Fibroblast of upper back skin (primary cell): ENCODE data around the gene NDFIP1.
A peak's percentile ranks its signal among the peaks of the same experiment; 100 is the strongest.
"Not testable (repeated sequence)": the region's sequence is repeated elsewhere in the genome, so short reads cannot be mapped to it uniquely, and the experiment has no call there.

ENCODE experiments used
- DNase-seq: peaks from one replicate; pipeline ENCODE4 v3.0.0-alpha.2; 2013

The NDFIP1 gene

DNA sequence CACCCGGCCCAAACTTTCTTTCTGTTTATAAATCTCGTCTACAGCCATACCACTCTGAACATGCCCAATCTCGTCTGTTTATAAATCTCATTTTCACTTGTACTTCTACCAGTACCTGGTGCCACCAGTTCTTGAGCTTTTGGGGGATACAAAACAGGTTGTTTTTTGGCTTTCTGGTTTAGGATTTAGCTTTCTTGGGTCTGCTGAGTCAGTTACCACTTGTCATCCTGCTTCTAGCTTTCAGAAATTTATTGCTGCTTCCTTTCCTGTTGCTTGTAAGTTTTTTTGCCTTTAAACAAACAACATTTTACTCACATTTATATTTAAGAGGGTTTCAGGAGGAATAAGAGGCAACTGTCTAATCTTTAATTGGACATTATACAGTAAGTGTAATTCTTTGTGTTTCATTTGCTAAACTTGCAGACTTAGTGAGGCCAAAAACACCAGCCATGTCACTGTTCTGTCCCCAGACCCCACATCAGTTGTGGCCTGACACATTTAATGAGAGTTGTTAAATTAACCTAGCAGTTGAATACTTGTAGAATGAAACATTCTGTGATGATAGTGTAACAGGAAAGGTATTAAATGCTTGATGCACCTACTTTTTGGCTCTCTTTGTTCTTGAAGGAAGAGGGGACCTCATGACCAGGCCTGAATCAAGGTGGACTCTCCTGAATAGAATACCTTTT lies 11.8 kb downstream of the NDFIP1 start:
- no peak for DNase-seq

DNA sequence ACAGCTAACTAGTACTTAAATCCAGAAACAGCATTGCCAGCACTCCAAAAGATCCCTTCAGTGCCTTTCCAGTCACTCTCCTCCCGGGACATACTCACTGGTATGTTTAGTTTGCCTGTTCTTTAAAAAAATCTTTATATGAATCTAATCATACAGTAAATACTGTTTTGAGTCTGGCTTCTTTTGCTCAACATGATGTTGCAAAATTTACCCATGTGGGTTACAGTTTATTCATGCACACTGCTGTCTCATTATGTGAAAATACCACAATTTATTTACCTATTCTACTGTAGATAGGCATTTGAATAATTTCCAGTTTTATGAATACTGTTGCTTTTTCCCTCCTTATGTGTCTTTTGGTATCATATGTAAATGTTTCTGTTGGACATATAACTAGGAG lies 13.5 kb downstream of the NDFIP1 start:
- no peak for DNase-seq

DNA sequence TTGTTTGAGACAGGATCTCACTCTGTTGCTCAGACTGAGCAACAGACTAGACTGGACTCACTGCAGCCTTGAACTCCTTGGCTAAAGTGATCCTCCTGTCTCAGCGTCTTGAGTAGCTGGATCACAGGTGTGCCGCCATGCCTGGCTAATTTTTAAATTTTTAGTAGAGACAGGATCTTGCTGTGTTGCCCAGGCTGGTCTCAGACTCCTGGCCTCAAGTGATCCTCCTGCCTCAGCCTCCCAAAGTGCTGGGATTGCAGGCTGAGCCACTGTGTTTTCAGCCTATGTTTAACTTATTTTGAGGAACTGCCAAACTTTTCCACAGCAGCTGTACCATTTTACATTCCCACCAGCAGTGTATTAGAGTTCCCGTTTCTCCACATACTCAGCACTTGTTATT lies 16.8 kb downstream of the NDFIP1 start:
- no peak for DNase-seq

DNA sequence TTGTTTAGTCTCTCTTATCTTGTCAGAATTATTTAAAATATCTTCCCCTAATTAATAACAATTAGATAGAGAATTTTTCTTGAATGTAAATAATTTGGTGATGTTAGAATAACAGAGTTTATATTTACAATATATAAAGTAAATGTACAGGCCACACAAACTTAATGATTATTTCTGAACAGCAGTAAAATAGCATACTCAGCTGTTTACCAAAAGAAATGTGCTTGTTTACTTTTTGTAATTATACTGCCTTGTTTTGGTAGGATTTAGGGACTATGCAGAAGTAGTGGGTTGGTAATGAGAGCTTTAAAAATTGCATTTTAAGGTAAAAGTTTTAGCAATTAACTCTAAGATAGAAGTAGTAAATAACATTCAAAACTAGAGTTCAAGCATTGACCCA lies 17.4 kb downstream of the NDFIP1 start:
- no peak for DNase-seq

DNA sequence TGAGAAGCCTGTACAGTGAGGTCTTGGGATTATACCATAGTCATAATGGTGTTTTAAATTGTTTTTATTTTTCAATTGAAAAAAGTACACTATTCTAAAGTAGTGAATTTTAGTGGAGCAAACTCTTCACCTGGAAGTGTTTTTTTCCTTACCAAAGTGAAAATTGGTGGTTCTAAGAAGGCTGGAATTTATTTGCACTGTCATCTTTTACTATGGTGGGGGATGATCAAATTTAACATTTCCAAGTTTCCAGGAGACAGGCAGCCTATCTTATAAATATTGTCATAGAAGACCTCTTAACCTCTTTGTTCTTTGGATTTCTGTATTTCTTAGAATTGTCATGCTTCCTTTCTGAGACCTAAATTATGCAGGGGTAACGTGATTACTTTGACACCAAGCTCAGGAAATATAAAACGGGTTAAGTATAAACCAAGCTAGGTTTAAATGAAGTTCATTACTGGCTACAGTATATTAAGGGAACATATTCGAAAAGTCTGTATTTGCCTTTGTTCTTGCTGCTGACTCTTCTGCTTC lies 20.2 kb downstream of the NDFIP1 start:
- DNase-seq: no peak

DNA sequence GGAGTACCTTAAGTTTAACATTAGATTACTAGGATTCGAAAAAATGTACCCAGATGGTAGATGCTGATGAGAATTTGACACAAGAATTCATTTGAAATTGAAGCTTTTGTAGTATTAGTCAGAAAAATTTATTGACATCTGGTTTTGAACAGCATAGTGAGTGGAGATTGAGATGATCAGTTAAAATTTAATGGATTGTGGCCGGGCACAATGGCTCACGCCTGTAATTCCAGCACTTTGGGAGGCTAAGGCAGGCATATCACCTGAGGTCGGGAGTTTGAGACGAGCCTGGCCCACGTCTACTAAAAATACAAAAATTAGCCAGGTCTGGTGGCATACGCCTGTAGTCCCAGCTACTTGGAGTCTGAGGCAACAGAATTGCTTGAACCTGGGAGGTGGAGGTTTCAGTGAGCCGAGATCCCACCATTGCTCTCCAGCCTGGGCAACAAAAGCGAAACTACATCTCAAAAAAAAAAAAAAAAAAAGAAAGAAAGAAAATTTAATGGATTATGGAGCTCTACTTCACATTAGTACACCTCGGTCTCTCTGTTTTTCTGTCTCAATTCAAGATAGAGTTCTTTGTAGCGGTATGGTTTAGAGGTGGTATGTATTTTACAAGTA lies 21.0 kb downstream of the NDFIP1 start:
- no peak for DNase-seq

DNA sequence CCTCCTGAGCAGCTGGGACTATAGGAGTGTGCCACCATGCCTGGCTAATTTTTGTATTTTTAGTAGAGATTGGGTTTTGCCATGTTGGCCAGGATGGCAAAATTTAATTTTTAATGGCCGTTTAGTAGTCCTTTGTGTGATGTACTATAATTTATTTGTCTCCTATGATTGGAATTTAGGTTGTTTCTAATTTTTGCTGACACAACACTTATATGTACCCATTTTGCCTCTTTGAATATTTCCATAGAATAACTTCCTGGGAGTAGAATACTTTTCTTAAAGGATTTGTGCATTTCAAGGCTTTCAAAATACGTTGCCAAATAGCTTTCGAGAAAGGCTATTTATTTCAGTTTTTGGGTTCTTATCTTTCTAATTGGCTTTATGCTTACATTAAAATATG lies 22.8 kb downstream of the NDFIP1 start:
- no peak for DNase-seq

DNA sequence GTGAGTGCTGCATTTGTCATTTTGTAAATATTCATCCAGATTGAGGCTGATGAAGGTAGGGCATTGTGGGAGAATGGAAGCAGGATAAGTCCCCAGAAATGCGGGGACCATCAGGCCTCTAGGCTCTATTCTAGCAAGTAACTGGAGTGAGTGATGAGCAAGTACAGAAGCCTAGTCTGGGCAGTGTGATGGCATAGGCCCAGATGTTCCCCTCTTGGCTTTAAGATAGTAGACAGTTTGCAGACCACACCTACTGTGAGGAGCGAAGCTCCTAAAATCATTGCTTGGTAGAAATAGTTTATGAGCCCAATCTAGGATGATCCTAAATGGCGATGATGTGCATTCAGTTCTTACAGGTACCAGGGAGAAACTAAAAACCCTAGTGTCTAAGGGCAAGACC lies 24.3 kb downstream of the NDFIP1 start:
- no peak for DNase-seq

DNA sequence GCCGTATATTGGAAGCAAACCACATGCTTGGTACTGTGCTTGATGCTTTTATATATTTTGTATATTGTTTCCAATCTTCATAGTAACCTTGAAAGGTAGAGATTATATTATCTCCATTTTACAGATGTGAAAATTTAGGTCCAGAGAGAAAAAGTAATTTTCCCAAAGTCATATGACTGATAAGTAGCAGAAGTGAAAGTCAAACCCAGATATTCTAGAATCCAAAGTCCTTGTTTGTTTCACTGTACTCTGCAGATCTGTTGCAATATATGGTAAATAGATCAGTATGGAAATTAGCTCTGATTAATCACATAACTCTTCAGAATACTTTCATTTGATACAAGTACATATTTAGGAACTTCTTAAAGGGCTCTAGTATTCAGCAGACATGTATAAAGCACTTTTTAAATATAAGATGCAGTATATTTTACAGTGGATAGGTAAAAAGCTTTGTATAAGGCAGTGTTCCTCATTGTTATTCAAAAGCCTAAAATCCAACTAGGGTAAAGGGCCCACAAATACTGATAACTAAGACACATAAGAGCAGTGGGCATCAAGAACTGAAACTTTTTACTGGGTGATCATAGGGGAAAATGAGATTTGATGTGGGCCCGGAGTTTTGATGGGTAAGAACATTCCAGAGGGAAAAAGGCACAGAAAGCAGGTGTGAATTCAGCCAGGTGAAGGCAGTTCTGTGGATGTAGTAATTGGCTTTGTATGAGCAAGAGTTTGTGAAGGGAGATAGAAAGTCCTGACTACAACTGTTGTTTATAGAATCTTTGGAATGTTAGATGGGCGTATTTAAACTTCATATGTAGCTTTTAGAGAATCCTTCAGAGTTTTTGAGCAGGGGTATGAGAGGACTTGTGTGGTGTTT lies 25.0 kb downstream of the NDFIP1 start:
- no peak for DNase-seq

DNA sequence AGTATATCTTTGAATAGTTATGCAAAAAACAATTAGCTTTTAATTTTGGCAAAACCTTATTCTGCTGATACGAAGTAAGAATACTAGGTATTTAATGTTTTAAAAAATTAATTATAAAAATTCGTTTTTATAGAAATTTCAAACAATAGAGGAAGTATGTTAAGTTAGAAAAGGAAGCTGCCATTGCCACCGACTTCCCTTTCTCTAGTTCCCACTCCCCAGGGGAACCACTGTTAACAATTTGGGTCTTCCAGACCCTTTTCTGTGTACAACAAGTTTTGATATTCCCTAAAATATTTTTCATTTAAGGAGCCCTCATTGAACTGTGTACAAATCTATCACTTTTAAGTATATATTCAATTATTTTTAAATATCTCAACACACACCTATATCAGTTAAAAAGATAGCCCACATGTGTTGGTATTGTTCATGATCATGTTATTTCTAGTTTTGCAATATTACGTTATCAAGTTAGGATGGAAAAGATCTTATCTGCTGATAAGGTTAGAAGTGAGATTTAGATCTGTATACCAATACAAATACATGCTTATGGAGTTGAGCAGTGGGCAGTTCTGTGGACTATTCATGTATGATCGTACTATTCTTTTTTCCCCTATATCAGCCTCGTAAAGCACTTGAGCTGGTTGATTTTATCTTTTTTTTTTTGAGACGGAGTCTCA lies 25.9 kb downstream of the NDFIP1 start:
- no peak for DNase-seq

DNA sequence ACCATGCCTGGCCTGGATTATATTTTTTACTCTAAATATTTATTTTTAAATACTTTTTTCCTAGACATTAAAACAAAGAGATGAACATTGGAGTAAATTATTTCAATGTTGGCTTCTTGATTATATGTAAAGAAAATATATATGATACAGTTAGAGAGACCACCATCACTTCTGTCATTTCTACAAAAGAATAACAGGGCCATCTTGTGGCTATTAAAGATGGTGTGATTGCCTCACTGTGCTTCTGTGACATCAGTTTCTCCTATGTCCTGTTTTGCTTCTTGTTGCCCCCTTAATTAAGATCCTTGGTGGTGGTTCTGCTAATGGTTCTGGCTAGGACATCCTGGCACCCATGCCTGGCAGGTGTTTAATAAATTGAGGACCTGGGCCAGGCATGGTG lies 32.9 kb downstream of the NDFIP1 start:
- DNase-seq: no peak

DNA sequence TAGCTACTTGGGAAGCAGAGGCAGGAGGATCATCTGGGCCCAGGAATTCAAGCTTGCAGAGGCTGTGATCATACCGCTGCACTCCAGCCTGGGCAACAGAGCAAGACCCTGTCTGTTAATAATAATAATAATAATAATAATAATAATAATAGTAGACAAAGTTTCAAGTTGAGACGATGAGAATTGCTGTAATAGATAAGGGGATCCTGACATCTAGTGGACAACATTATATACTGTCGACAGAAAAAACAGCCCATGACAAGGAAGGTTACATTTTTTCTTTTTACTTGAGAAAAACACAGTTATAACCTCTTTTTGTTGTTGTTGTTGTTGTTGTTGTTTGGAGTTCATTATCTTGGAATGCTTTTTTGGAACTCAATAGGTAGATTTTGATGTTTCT lies 35.3 kb downstream of the NDFIP1 start:
- peak; percentile 41 for DNase-seq

DNA sequence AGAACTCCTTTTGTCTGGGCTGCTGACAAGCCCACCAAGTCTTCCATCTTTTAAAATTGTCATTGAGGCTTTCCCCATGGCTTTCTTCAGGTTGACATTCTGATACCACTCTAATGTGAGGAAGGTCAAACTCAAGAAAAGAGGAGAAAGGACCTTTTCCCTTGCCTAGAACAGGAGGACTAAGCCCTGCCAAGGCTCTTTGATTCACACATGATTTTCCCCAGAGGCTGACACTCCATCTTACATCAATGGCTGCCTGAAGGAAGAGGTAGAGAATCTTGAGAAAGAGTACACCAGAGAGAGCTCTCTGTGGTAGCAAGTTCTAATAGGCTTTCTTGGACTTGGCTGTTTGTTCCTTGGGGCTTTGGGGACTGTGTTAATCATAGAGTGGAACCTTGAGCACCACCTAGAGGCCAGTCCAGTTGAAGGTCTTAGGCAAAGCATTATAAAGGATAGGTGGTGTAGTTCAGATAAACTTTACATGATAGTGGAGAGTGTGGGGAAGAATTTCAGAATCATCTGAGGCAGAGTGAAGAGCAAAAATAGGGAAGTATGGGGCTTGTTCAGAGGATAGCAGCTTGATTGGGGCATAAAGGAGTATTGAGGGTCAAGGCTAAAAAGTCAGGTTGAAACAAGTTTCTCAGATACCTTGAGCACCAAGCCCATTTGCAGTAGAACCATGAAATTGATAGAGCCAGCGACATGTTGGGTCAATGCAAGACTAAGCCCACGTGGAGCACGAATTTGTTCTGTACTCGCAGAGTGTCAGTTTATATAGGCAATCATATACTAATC lies 36.7 kb downstream of the NDFIP1 start:
- peak; percentile 59 for DNase-seq

DNA sequence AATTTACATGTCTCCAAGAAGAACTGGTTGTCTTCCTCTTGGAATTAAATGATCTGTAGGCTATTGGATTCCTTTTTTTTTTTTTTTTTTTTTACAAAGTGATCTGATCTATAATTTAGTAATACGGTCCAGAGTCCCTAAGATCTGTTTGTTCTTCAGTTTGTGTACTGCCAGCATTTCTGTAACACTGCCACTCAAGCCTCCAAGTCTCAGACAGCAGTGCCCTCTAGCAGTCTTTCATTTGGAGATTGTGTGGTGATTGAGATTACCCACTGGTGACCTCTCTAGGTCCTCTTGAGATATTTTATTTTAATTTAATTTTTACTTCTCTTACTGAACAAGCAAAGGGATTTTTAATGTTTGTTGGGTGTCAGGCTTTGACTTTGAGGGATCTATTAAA lies 40.8 kb downstream of the NDFIP1 start:
- DNase-seq: no peak

DNA sequence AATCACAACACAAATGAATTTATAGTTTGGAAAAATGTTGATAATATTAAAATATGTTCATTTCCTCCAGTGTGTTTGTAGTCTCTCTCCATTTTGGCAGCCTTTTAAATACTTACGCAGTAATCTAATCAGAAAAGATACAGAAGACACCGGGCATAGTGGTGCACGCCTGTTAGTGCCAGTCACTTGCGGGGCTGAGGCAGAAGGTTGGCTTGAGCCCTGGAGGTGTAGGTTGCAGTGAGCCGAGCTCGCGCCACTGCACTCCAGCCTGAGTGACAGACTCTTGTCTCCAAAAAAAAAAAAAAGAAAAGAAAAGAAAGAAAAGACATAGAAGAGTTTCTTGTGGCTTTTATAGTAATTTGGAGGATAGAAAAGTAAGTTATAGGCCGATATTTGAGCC lies 41.9 kb downstream of the NDFIP1 start:
- DNase-seq: no peak

DNA sequence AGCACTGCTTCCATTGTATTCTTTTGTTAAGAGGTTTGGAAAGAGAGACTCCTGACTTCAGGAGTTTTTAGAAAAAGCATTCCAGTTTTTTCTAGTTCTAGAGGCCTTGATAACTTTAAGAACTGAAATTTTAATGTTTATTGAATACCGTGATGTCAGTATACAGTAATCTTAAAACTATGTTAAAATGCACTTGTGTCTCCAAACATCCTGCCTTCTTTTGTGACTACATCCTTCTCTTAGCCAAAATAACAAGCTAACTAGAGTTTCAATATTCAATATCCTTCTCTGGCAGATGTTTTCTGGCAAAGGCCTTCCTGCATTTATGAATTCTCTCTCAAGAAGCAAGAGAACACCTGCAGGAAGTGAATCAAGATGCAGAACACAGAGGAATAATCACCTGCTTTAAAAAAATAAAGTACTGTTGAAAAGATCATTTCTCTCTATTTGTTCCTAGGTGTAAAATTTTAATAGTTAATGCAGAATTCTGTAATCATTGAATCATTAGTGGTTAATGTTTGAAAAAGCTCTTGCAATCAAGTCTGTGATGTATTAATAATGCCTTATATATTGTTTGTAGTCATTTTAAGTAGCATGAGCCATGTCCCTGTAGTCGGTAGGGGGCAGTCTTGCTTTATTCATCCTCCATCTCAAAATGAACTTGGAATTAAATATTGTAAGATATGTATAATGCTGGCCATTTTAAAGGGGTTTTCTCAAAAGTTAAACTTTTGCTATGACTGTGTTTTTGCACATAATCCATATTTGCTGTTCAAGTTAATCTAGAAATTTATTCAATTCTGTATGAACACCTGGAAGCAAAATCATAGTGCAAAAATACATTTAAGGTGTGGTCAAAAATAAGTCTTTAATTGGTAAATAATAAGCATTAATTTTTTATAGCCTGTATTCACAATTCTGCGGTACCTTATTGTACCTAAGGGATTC lies 43.1 kb downstream of the NDFIP1 start:
- DNase-seq: peak; percentile 75

DNA sequence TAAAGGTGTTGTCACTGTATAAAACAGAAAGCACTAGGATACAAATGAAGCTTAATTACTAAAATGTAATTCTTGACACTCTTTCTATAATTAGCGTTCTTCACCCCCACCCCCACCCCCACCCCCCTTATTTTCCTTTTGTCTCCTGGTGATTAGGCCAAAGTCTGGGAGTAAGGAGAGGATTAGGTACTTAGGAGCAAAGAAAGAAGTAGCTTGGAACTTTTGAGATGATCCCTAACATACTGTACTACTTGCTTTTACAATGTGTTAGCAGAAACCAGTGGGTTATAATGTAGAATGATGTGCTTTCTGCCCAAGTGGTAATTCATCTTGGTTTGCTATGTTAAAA lies 43.8 kb downstream of the NDFIP1 start:
- DNase-seq: no peak

DNA sequence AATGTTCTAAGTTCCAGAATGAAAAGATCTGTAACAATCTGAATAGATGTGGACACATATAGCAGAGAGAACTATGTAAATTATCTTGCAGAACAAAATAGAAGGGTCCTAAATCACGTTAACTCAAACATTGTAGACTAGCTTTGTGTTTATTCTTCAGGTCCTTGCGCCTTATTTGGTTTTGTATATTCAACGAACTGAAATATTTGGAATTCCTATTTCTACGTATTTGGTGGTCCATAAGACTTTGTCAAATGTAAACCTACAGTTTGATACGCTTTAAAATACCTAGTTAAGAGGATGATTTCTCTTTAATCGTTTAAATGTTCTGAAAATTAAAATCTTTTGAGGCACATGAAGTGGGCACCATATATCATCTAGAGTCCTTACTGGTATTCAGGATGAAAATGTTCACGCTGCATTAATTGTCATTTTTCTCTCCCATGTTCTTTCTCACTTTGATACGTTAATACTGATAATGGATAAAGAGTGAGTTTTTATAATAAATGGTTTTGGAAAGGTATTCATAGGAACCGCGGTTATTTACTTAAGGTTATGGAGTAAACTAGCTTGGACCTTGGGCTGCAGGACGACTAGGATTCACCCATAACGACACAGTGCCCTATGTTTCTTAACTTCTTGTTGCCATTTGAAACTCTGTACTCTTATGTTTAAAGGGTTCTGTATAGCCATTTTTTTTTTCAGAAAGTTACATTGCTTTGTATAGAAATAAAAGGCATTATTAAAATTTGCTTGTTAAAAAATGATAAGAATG lies 45.3 kb downstream of the NDFIP1 start:
- DNase-seq: no peak

DNA sequence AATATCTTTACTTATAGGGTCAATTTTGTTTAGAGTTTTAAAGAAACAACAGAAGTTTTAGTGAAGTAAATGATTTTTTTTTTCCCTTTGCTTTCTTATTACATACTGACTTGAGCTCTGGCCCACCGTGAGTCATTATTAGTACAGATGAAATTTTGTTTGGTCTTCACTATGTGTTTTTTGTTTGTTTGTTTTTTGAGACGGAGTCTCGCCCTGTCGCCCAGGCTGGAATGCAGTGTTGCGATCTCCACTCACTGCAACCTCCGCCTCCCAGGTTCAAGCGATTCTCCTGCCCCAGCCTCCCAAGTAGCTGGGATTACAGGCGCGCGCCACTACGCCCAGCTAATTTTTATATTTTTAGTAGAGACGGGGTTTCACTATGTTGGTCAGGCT lies 45.9 kb downstream of the NDFIP1 start:
- not testable (repeated sequence) for DNase-seq

DNA sequence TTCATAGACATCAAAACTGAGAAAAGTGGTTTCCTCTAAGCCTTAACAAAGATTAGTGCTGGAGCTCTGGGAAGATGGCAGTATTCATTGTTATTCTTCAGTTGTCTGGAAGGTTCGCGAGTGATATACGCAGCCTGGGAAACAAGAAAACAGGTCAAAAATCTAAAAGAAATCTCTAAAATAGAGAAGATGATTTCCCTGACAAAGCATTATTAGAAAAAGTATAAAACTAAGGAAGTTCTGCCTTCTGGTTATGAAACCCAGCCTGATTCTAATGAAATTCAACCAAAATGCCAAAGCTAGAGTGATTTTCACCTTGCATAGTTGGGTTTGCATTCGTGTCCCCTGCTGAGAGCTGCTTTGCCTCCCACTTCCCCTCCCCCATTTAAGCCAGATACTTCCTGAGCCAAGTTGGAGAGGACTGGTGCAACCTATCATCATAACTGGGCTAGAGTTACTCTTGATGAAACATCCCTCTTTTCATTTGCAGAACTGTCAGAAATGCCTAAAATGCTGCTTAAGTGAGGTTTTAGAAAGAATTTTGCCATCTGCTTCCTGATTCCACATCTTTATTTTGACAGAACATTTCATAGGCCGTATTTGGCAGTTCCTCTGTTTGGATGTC lies 48.4 kb downstream of the NDFIP1 start:
- peak; percentile 56 for DNase-seq
